ENCODE measurements around the gene NABP1. TPM values are rescaled to one million over a fixed set of nuclear protein-coding genes. Genes with fewer than 3 reads are reported as not detected.
"Not testable (repeated sequence)": the region's sequence is repeated elsewhere in the genome, so short reads cannot be mapped to it uniquely, and the experiment has no call there.

Gene NABP1
- total RNA-seq, 1 donor, result 103 TPM

DNA sequence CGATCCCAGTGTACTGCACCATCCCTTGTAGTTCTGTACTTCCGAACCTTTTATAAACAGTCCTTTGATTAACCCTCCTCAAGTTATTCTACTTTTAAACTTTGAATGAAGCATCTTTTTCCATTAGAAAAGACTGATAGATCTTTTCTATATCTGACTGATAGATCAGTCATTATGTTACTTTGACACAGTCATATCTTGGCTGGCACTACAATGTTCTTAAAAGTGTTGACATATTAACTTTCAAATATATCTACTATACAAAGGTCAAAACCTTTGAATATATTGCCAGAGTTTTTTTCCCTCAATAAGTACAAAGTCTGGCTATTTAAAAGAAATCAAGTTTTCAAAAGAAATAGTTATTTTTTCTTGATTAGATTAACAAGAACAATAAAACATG, 35.4 kb upstream of the NABP1 start:
- Histone ChIP-seq H3K4me1 (ENCODE audit: insufficient read depth, low read length) (peaks cover 29% of the 10 kb centered on the region), H3K4me3 (ENCODE audit: low read length) (no peak overlapping the region), H3K9me3 (ENCODE audit: low read depth, low read length) (no peaks in the 10 kb centered on the region), H3K27me3 (ENCODE audit: insufficient read depth, low read length) (no peaks in the 10 kb centered on the region)

DNA sequence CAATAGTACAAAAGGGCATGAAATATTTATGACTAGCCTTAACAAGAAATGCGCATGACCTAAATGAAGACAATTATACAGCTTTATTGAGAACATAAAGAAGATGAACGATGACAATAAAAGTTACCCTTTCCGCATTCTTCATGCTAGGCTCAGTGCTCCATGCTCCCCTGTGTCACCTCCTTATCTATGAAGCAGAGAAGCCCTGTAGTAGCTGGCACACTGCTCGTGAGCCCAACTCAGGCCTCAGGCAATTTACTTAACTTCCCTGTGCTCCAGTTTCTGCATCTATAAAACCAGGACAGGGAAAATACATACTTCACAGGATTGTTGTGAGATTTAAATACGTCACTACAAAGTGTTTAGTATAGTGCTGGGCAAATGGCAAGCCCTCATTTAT, 34.5 kb upstream of the NABP1 start:
- Histone ChIP-seq H3K4me3 (ENCODE audit: low read length) (no peak overlapping the region), H3K4me1 (ENCODE audit: insufficient read depth, low read length) (peaks cover 20% of the 10 kb centered on the region), H3K27me3 (ENCODE audit: insufficient read depth, low read length) (no peaks in the 10 kb centered on the region), H3K9me3 (ENCODE audit: low read depth, low read length) (no peaks in the 10 kb centered on the region)

DNA sequence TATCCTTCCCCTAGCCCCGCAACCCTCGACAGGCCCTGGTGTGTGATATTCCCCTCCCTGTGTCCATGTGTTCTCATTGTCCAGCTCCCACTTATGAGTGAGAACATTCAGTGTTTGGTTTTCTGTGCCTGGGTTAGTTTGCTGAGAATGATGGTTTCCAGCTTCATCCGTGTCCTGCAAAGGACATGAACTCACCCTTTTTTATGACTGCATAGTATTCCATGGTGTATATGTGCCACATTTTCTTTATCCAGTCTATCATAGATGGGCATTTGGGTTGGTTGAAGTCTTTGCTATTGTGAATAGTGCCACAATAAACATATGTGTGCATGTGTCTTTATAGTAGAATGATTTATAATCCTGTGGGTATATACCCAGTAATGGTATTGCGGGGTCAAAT, 33.3 kb upstream of the NABP1 start:
- not testable (repeated sequence) for H3K9me3 ChIP-seq (ENCODE audit: low read depth, low read length); H3K27me3 ChIP-seq (ENCODE audit: insufficient read depth, low read length); H3K4me3 ChIP-seq (ENCODE audit: low read length)
- H3K4me1 ChIP-seq (ENCODE audit: insufficient read depth, low read length), result peaks cover 12% of the 10 kb centered on the region

DNA sequence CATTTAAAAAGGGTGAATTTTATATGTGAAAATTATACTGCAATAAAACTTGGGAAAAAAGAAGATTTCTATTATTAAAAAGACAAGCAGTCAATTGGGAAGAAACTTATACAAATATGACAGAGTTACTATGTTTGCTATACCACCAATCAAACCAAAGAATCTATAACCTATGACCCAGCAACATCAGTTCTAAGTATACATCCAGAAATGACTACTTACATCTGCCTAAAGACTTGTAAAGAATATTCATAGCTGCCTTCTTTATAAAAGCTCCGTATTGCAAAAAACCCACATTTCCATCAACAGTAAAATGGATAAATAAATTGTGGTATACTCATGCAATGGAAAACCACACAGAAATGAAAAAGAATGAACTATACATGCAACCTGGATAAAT, 32.9 kb upstream of the NABP1 start:
- Histone ChIP-seq H3K4me1 (ENCODE audit: insufficient read depth, low read length) (peaks cover 12% of the 10 kb centered on the region), H3K9me3 (ENCODE audit: low read depth, low read length) (no peaks in the 10 kb centered on the region), H3K27me3 (ENCODE audit: insufficient read depth, low read length) (no peaks in the 10 kb centered on the region), H3K4me3 (ENCODE audit: low read length) (no peak overlapping the region)

DNA sequence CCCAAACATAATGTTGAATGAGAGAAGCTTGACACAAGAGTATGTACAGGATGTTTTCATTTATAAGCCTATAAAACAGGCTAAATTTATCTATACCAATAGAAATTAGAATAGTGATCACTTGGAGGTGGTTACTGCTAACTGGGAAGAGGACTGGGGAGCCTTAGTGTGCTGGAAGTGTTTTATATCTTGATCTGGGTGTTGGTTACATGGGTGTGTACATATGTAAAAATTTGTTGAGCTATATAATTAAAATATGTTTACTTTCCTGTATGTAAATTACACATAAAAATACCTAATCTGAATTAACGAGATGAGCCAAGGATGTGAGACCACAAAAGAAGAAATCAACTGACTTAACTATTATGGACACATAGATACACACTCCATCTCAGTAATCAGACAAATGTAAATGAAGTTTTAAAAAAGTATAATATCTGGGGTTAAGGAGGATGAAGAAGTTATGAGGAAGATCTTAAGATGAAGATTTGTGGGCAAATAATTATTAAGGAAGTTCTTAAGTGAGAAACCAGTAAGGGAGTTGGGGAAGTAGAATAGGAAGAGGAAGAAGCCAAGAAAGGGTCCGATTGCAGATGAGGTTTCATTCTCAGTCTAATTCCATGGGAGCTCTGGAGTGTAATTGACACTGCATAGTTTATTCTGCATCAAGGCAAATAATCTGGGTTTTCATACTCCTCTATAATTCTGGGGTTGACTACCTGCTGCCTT, 32.3 kb upstream of the NABP1 start:
- no peaks in the 10 kb centered on the region for H3K9me3 ChIP-seq (ENCODE audit: low read depth, low read length)
- peaks cover 12% of the 10 kb centered on the region for H3K4me1 ChIP-seq (ENCODE audit: insufficient read depth, low read length)
- no peaks in the 10 kb centered on the region for H3K27me3 ChIP-seq (ENCODE audit: insufficient read depth, low read length)
- no peak overlapping the region for H3K4me3 ChIP-seq (ENCODE audit: low read length)

DNA sequence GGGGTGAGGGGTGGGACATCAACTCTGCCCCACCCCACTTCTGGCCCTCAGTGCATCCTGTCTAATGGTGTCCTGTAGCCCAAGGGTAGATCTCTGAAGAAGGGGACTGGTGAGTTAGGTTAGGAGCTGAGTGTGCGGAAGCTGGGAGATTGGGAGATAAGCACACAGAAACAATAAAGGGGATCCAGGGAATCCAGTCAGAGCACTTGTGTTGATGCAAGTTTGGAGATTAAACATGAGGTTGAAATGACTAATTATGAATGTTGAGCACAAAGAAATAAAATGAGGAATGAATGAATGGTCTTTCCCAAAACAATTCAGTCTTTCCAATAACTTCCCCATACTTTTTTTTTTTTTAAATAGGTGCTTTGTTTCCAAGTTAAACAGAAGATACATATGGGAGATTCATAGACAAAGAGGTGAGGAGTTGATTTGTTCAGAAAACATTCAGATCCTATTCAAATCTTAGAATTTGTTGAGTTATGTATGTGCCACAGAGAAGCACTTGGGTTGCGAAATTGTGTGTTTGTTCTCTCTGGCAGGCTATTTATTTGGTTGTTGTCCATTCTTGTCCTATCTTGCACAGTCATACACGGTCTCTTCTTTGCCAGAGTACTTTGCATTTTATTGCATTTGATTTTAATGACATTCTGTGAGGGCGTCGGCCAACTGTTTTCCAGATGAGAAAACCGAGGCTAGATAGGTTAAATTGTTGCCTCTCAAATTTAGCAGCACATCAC, 31.6 kb upstream of the NABP1 start:
- peaks cover 16% of the 10 kb centered on the region for H3K4me1 ChIP-seq (ENCODE audit: insufficient read depth, low read length)
- H3K4me3 ChIP-seq (ENCODE audit: low read length), result no peak overlapping the region
- H3K27me3 ChIP-seq (ENCODE audit: insufficient read depth, low read length), result no peaks in the 10 kb centered on the region
- no peaks in the 10 kb centered on the region for H3K9me3 ChIP-seq (ENCODE audit: low read depth, low read length)

DNA sequence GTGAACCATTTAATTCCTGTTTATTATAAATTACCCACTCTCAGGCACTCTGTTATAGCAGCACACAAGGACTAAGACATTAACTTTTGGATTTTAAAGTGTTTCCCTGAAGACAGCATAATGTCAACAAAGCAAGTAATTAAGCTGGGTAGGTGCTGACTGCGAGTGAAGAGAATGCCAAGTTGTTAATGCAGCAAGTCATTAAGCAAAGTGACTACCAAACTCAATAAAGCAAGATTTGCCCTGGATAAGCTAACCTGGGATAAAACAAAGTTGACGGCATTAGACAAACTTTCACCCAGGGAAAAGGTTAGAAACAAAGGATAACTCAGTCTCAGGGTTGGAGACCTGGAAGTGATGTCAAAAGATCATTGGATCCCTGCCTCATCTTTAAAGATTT, 28.4 kb upstream of the NABP1 start:
- H3K27me3 ChIP-seq (ENCODE audit: insufficient read depth, low read length), result no peaks in the 10 kb centered on the region
- H3K4me3 ChIP-seq (ENCODE audit: low read length), result no peak overlapping the region
- H3K9me3 ChIP-seq (ENCODE audit: low read depth, low read length), result no peaks in the 10 kb centered on the region
- peaks cover 16% of the 10 kb centered on the region for H3K4me1 ChIP-seq (ENCODE audit: insufficient read depth, low read length)

DNA sequence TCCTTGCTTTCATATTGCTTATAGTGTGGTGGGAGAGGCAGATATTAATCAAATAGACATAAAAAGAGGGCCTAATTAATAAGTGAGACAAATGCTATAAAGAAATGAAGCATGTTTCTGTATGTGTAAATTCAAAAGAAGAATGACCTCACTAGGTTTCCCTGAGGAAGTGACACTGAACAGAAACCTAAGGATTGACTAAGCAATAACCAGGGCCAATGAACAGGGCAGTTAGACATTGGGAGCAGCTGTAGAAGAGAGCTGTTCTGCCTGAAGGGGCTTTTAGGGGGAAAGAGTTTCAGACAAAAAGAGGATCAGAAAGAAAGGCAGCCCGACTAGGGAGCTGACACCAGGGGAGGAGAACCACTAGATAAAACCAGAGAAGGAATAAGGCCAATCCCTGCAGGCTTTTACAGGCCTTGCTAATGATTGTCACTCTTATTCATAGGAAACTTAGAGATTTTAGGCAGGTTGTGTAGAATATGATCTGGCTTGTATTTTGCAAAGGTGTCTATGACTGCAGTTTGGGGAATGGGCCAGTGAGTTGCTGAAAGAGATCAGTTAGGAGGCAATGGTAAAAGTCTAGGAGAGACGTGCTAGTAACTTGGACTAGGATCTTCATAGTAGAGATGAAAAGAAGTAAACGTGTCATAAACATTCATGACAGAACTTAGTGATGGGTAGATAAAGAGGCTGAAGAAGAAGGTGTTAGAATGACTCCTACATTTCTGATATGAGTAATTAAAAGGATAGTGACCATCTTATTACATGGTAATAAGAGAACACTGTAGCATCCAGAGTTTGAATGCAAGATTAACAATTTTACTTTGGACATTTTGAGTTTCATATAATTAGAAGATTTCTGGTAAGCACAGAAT, 26.8 kb upstream of the NABP1 start:
- no peaks in the 10 kb centered on the region for H3K9me3 ChIP-seq (ENCODE audit: low read depth, low read length)
- H3K4me1 ChIP-seq (ENCODE audit: insufficient read depth, low read length), result peaks cover 12% of the 10 kb centered on the region
- H3K4me3 ChIP-seq (ENCODE audit: low read length), result no peak overlapping the region
- no peaks in the 10 kb centered on the region for H3K27me3 ChIP-seq (ENCODE audit: insufficient read depth, low read length)

DNA sequence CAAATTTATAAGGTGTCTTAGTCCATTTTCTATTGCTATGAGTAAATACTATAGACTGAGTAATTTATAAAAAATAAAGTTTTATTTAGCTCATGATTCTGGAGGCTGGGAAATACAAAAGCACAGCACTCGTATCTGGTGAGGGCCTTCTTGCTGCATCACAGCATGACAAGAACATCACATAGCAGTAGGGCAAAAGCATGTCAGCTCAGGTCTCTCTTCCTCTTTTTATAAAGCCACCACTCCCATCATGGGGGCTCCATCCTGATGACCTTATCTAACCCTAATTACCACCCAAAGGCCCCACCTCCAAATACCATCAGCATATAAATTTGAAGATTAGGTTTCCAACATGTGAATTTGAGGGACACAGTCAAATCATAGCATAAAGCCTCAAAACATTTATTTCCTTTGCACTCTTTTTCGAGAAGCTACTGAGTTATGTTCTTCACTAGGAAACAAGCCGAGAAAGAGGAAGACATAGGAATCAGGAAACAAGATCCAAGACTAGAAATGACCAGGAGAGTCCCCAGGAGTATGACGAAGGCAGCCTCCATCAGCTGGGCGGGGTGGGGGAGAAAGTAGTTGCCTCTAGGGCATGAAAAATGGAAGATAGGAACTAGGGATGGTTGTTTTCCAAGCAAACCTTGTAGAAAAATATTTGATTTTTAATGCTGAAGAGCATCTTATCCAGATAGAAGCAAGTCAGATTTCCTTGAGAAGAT, 24.1 kb upstream of the NABP1 start:
- no peaks in the 10 kb centered on the region for H3K9me3 ChIP-seq (ENCODE audit: low read depth, low read length)
- H3K4me3 ChIP-seq (ENCODE audit: low read length), result no peak overlapping the region
- no peaks in the 10 kb centered on the region for H3K27me3 ChIP-seq (ENCODE audit: insufficient read depth, low read length)
- peaks cover 4% of the 10 kb centered on the region for H3K4me1 ChIP-seq (ENCODE audit: insufficient read depth, low read length)

DNA sequence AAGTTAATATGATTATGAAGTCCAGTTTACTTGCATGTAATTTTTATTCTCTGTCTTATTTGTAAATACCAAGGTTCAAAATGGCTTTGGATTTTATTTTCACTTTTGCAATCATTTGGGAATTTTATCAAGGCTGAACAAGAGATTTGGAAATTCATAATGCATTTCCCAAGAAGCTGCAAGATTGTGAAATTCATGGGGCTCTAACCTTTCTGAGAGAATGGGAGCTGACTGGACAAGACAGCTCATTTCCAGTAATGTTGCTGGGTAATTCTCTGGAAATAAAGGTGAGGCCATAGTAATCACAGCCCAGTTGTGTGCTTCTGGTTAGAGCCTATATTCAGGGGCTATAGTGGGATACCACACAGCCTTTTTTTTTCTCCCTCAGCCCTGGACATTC, 21.5 kb upstream of the NABP1 start:
- no peaks in the 10 kb centered on the region for H3K9me3 ChIP-seq (ENCODE audit: low read depth, low read length)
- H3K4me1 ChIP-seq (ENCODE audit: insufficient read depth, low read length), result no peaks in the 10 kb centered on the region
- no peak overlapping the region for H3K4me3 ChIP-seq (ENCODE audit: low read length)
- no peaks in the 10 kb centered on the region for H3K27me3 ChIP-seq (ENCODE audit: insufficient read depth, low read length)

DNA sequence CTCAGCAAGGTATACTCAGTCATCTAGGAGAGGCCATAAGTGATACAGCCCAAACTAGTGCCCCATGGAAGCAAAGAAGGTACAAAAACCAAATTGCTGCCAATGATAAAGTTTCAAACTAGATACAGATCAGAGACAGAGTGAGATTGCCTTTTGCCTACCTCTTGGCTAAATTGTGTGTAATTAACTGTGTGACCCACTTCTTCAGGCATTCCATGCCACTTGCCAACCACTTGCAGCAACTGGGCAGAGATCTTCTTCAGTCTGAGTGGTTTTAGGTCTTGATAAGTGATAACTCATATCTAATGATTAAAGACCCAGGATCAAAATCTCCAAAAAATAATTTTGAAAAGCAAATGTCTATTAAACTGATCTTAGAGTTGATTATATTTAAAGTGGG, 21.1 kb upstream of the NABP1 start:
- Histone ChIP-seq H3K4me1 (ENCODE audit: insufficient read depth, low read length) (no peaks in the 10 kb centered on the region), H3K4me3 (ENCODE audit: low read length) (no peak overlapping the region), H3K9me3 (ENCODE audit: low read depth, low read length) (no peaks in the 10 kb centered on the region), H3K27me3 (ENCODE audit: insufficient read depth, low read length) (no peaks in the 10 kb centered on the region)

DNA sequence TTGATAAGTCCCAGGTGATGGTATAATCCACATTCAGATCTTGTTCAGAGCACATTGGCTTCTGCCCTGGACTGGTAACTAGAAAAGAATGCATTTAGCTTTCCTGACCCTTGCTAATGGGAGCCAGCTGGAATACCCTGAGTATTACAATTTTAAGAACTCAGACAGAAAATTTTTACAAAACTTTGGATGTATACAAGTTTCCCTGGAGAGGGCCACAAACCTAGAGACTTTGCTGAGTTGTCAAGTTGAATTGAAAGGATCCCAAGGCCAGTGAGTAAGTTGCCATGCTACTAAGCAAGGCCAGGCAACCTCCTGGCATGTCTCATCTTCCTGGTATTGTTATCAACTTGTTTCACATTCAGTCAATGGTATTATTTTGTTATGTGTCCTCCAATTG, 20.0 kb upstream of the NABP1 start:
- H3K9me3 ChIP-seq (ENCODE audit: low read depth, low read length), result no peaks in the 10 kb centered on the region
- no peak overlapping the region for H3K4me3 ChIP-seq (ENCODE audit: low read length)
- no peaks in the 10 kb centered on the region for H3K27me3 ChIP-seq (ENCODE audit: insufficient read depth, low read length)
- no peaks in the 10 kb centered on the region for H3K4me1 ChIP-seq (ENCODE audit: insufficient read depth, low read length)

DNA sequence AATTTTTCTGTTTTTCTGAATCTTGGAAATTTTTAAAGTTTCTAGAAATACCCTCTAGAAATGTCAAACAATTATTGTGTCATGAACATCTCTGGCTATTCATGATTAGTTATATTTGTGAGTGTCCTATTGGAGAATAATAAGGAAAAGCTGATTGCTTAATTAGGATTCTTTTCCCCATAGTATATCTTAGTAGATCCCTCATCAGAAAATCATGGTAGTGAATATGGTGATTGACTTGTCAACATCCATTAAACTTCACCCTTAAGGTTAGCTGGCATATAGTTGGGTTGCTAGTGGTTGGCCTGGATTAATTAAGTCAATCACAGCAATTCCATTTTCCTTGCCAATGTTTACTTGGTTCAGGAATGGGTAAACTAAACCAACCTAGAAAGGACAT, 18.7 kb upstream of the NABP1 start:
- Histone ChIP-seq H3K4me1 (ENCODE audit: insufficient read depth, low read length) (no peaks in the 10 kb centered on the region), H3K4me3 (ENCODE audit: low read length) (no peak overlapping the region)

DNA sequence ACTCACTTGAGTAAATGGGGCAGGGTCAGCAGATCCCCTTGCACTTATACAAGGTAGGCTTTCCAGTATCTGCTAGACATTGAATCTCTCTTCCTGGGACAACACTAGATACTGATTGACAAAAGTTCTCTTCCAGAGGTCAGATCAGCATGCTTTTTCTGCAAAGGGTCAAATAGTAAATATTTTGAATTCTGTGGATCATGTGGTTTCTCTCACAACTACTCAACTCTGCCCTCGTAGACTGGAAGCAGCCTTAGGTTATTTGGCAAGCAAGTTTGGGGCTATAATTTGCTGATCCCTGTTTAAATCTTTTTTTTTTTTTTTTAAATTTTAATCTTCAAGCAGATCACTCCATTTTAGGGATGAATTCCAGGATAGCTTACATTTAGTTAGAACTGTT, 17.4 kb upstream of the NABP1 start:
- H3K9me3 ChIP-seq (ENCODE audit: low read depth, low read length), result no peaks in the 10 kb centered on the region
- H3K4me3 ChIP-seq (ENCODE audit: low read length), result no peak overlapping the region
- H3K27me3 ChIP-seq (ENCODE audit: insufficient read depth, low read length), result no peaks in the 10 kb centered on the region
- H3K4me1 ChIP-seq (ENCODE audit: insufficient read depth, low read length), result peaks cover 5% of the 10 kb centered on the region

More for the DNA sequence above, 18.7 kb upstream of the NABP1 start:
- Histone ChIP-seq H3K9me3 (ENCODE audit: low read depth, low read length) (no peaks in the 10 kb centered on the region), H3K27me3 (ENCODE audit: insufficient read depth, low read length) (no peaks in the 10 kb centered on the region)

All from mononuclear cell (primary cell).